ENCODE data around the gene CLN5.

DNA sequence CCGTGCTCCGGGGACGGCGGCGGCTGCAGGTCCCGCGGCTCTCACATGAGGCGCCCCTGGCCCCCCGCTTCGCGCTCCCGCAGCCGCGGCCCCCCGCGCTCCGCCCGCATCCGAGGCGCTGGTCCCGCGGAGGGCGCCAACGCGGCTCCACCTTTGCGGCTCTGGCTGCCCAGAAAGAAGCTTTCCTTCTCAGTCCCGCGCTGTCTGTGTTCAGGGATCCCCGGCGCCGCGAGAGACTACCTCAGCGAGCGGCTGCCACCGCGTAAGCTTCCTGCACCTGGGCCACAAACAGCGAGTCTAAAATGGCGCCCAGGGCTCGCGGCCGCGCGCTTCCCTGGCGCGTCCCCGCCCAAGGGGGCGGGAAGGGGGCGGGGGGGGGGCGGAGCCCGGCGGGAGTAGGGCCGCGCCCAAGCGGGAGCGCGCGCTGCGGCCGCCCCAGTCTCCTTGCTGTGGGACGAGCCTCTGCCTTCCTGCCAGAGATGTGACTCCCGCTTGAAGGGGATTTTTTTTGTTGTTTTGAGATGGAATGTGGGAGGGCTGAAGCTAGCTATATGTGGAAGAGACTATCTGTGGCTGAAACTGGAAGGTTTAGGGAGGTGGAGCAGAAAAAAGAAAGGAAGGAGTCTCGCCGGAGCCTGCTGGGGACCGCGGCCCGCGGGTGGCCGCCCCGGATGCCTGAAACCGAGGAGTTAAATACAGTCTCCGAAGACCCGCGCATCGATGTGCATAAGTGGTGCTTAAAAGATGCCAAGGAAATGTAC is 35.2 kb downstream of the CLN5 start, which contains the start of gene FBXL3:
- TF ChIP-seq, protein P1, sequence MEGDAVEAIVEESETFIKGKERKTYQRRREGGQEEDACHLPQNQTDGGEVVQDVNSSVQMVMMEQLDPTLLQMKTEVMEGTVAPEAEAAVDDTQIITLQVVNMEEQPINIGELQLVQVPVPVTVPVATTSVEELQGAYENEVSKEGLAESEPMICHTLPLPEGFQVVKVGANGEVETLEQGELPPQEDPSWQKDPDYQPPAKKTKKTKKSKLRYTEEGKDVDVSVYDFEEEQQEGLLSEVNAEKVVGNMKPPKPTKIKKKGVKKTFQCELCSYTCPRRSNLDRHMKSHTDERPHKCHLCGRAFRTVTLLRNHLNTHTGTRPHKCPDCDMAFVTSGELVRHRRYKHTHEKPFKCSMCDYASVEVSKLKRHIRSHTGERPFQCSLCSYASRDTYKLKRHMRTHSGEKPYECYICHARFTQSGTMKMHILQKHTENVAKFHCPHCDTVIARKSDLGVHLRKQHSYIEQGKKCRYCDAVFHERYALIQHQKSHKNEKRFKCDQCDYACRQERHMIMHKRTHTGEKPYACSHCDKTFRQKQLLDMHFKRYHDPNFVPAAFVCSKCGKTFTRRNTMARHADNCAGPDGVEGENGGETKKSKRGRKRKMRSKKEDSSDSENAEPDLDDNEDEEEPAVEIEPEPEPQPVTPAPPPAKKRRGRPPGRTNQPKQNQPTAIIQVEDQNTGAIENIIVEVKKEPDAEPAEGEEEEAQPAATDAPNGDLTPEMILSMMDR (IDR thresholded peaks at IDR 0.05; ENCODE audit: low read length) = no peak
- no peak for TF ChIP-seq EZH2 (IDR thresholded peaks at IDR 0.05; ENCODE audit: borderline replicate concordance, low read length)

All from OCI-LY1 (cell line).